Globus pallidus (tissue), 1 donor: ENCODE results near the gene APLF.
"Not testable (repeated sequence)": the region's sequence is repeated elsewhere in the genome, so short reads cannot be mapped to it uniquely, and the experiment has no call there.

Source experiments
- DNase-seq: peaks from one replicate; pipeline ENCODE4 v3.0.0-alpha.2; 2015; ENCODE audit warnings: low spot score

Gene APLF

DNA sequence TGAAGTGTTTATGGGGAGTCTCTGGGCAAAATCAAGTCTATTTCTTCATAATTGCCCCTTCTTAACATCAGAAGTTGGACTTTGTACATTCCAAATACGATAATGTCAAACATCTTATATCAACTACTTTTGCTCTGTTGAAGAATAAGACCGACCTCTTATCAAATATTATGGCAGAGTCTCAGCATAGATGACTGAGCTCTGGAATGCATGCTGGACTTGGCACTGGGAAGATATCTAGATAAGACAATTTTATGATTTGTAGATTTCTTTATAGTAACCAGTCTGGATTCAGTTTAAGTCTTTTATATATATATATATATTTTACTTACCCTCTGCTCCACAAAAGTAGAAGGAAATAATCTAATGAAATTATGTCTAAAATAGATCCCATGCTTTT lies 8.2 kb downstream of the APLF start:
- no peak for DNase-seq

DNA sequence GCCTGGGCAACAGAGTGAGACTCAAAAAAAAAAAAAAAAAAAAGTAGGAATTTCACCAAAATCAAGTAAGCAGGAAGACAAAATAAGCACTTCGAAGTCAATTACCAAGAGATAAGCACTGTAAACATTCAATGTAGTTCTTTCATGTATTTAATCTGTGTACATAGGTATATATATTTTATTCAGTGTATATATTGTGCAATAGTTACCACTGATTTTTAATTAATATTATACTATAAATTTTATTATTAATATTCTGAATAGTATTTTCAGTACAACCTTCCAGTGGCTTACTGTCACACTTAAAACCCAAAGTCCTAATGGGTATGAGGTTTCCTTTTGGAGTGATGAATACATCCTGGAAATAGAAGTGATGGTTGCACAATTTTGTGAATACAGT lies 9.1 kb downstream of the APLF start:
- no peak for DNase-seq

DNA sequence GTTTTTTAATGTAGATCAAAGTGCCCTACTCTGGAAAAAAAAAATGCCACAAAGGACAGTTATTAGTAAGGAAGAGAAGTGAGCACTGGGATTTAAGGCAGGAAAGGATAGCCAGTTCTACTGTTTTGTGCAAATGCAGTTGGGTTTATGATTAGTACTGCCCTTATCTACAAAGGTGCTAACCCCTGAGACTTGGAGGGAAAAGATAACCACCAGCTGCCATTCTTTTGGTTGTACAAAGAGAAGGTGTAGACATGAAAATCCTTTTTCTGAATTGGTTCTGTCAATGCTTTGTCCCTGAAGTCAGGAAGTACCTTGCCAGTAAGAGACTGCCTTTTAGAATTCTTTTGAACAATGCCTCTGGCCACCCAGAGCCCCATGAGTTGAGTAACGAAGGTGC lies 11.3 kb downstream of the APLF start:
- no peak for DNase-seq

DNA sequence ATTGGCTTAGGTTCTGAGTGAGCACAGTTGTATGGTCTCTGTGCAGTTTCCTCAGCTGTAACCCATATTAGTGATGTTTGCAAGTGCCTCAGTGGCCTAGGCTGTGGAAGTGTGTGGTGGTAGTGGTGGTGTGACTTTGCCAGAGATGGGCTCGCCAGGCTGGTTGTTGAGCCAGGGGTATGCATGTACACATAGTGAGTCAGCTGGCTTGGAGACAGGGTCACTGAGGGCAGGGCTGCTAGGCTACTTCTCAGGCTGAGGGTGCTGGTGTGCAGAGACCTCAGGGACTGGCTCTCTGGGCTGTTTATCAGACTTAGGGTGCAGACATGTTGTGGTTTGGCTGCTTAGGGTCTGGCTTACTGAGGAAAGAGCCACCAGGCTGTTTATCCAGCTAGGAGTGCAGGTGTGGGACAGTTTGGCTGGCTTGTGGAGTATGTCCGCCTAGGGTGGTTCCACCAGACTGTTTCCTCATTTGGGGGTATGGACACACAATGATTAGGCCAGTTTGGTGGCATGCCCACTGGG lies 15.0 kb downstream of the APLF start:
- DNase-seq: no peak

DNA sequence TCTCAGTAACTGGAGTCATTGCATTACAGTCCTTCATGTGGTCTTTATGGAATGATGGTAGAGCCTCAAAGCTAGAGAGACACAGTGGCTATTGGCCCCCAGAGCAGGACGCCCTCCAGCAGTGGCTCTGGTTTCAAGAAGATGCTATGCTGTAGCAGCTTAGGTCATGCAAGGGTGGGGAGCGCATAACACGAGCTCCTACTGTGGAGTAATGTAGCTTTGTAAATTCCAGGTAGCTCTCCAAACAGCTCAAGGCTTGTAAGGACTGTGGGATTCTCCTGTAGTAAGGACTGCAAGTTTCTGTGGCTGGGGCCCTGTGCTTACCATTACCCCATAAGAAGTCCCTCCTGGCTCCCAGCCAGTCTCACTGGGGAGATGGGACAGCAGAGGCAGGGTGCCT lies 15.6 kb downstream of the APLF start:
- no peak for DNase-seq

DNA sequence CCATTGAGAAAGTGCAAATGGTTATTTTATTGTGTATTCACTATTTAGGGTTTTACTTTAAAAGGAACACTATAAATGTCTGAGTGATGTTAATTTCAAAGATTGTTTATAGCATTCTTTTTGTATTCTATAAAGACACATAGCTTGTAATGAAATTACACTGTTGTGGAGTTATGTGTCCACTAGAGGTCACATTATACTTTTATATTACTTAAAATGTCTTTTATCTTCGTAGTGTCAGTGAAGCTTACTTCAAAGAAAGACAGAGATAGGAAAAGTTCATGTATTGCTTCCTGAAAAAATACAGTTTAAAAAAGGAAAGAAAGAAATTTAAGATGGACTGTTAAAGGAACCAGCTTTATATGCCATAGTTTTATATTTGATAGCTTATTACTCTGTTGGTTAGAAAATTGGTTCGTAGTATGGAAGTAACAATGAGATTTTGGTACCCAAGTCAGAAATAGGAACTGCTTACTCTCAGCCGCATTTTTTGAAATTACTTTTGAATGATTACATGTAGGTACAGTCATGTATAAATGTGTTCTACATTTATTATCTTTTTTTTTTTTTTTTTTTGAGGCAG lies 20.5 kb downstream of the APLF start:
- DNase-seq: no peak

GRCh38 chr2:68488605-68489004 lies 21.2 kb downstream of the APLF start:
- DNase-seq: not testable (repeated sequence)

DNA sequence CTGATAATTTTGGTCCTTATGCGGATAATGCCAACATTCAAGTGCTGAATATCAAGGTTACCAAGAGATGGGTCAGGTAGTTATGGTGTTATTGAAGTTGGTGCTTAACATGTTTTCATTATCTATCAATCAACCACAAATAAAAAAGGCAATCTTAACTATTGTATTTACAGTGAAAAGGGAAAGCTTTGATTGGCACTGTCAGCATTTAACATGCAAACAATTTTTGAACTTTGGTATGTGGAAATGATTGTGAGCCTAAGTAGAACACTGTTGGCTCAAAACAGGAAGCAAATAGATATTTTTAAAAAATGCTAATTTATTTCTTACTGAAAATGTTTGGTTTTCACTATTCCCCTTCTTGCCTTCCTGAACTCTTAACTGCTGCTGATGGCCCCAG lies 21.9 kb downstream of the APLF start:
- no peak for DNase-seq

- no peak for DNase-seq
Measured at GRCh38 chr2:68491582-68491981, 24.2 kb downstream of the APLF start.

- DNase-seq: no peak
Measured at GRCh38 chr2:68499133-68499532, 31.7 kb downstream of the APLF start.

- DNase-seq: no peak
Measured at GRCh38 chr2:68500649-68501048, 33.3 kb downstream of the APLF start.

DNA sequence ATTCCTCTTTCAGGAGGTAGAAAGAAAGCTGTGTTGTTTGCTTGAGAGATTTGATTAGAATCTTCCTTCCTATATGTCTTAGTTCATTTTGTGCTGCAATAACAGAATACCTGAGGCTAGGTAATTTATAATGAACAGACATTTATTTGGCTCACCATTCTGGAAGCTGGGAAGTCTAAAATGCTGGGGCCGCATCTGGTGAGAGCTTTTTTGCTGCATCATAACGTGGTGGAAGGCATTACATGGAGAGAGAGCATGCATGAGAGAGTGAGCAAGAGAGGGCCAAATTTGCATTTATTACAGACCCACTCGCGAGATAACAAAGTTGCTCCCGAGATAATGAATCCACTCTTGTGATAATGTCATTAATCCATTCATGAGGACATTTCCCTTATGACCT lies 34.4 kb downstream of the APLF start:
- no peak for DNase-seq

- no peak for DNase-seq
Measured at GRCh38 chr2:68505603-68506159, 38.3 kb downstream of the APLF start.

- DNase-seq: no peak
Measured at GRCh38 chr2:68506170-68506569, 38.8 kb downstream of the APLF start.

GRCh38 chr2:68512326-68512725 lies 44.9 kb downstream of the APLF start:
- no peak for DNase-seq

- DNase-seq: no peak
Measured at GRCh38 chr2:68512966-68513365, 45.6 kb downstream of the APLF start.

DNA sequence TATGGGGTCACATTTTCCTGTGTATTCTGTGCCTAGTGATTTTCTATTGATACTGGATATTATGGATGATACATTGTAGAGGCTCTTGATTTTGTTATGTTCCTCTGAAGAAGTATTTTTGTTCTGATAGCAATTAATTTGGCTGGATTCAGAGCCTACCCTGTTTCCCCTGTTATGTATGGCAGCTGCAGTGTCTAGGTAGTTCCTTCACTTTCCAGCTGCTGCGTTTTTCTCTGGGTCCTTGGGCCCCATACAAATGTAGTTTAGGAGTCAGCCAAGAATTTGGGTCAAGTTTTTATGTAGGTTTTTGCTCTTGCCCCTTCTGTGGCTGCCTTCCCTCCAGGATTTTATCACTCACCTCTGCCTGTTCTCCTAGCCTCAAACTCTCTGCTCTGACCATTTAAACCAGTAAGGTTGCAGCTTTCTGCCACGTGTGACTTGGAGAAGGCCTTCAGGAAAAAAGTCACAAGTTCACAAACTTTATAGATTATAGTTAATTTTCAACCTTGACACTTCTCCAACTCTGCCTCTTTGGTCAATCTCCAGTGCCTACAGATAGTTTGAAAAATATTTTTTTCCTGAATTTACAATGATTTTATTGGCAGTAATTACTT lies 47.0 kb downstream of the APLF start:
- DNase-seq: no peak

DNA sequence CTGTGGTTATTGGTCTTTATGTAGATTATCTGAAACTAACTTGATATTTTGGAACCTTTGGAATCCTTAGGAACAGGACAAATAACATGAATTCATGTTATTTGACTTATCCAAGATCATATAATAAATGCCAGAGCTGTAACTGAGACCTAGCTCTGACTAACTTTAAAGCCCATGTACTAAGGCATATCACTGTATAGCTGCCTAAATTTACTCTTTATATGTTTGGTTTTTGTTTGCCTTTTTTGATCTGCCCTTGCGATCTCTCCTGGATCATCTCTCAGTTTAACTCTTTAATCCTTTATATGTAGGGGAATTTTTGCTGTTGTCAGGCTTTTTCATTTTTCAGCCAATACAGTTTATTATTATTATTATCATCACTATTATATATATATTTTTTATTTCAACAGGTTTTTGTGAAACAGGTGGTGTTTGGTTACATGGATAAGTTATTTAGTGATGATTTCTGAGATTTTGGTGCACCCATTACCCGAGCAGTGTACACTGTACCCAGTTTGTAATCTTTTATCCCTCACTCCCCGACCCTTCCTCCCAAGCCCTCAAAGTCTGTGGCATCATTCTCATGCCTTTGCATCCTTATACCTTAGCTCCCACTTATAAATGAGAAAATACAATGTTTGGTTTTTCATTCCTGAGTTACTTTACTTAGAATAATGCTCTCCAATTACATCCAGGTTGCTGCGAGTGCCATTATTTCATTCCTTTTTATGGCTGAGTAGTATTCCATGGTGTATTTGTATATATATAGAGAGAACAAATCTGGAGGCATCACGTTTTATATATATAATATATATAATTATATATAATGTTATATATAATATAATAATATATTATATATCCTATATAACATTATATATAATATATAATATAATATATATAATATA lies 48.9 kb downstream of the APLF start:
- DNase-seq: no peak

DNA sequence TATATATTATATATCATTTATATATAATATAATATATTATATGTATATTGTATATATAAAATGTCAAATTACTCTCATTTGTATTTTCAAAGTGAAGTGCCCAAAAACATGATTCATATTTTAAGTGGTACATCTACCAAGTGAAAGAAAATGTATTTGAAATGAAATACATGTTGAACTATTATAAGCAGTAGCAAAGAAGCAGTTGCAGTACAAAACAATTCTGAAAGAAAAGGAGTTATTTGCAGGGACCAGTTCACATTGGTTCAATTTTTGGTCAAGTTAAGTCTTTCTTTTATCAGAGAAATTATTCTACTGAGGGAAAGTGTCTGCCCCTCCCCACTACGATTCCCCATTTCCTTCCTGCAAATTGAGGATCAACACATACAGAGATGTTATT lies 51.9 kb downstream of the APLF start:
- no peak for DNase-seq

GRCh38 chr2:68521037-68521436 lies 53.7 kb downstream of the APLF start:
- no peak for DNase-seq

- not testable (repeated sequence) for DNase-seq
Measured at GRCh38 chr2:68526943-68527342, 59.6 kb downstream of the APLF start.

- not testable (repeated sequence) for DNase-seq
Measured at GRCh38 chr2:68527343-68528081, 60.1 kb downstream of the APLF start.
